DOHH2 (cell line): ENCODE results near the gene SSH2.
A peak's percentile ranks its signal among the peaks of the same experiment; 100 is the strongest.

ENCODE experiments used
- H3F3A ChIP-seq: fragments of 200-600 bp; sonication (generic), shearing (Covaris generic); 2 replicates; pipeline ENCODE4 v1.6.0; 2016; ENCODE audit warnings: antibody characterized with exemption, mild to moderate bottlenecking; ENCODE audit not compliant: control insufficient read depth, insufficient read depth
- H3K27ac ChIP-seq: fragments of 200-600 bp; sonication (generic); 2 replicates; pipeline ENCODE4 v1.5.1; 2014; ENCODE audit warnings: low read depth, mild to moderate bottlenecking, low read length, moderate library complexity
- H3K27me3 ChIP-seq: fragments of 200-600 bp; sonication (generic); 2 replicates; pipeline ENCODE4 v1.6.1; 2014; ENCODE audit warnings: mild to moderate bottlenecking, low read length, mixed read lengths; ENCODE audit not compliant: control insufficient read depth
- H3K36me3 ChIP-seq: fragments of 200-600 bp; sonication (generic); 2 replicates; pipeline ENCODE4 v1.6.1; 2014; ENCODE audit warnings: mild to moderate bottlenecking, low read length, moderate library complexity, mixed read lengths; ENCODE audit not compliant: control insufficient read depth
- H3K4me1 ChIP-seq: fragments of 200-600 bp; sonication (generic); 2 replicates; pipeline ENCODE4 v1.6.1; 2014; ENCODE audit warnings: mild to moderate bottlenecking, low read length, mixed read lengths; ENCODE audit not compliant: control insufficient read depth
- H3K4me2 ChIP-seq: fragments of 200-600 bp; sonication (generic); 2 replicates; pipeline ENCODE4 v1.6.0; 2014; ENCODE audit warnings: mild to moderate bottlenecking, low read length, moderate library complexity
- H3K4me3 ChIP-seq: fragments of 200-600 bp; sonication (generic); 2 replicates; pipeline ENCODE4 v1.5.1; 2014; ENCODE audit warnings: mild to moderate bottlenecking, low read length, mixed read lengths
- H3K79me2 ChIP-seq: fragments of 200-600 bp; sonication (generic); 2 replicates; pipeline ENCODE4 v1.6.1; 2014; ENCODE audit warnings: mild to moderate bottlenecking, low read length, mixed read lengths; ENCODE audit not compliant: control insufficient read depth
- H3K9me2 ChIP-seq: fragments of 200-600 bp; sonication (generic); replicated peaks from 2 replicates; pipeline ENCODE4 v1.6.1; 2014; ENCODE audit warnings: mild to moderate bottlenecking, low read length, mixed read lengths; ENCODE audit not compliant: control insufficient read depth
- H3K9me3 ChIP-seq: fragments of 200-600 bp; sonication (generic); 2 replicates; pipeline ENCODE4 v1.6.1; 2014; ENCODE audit warnings: antibody characterized with exemption, low read length, mixed read lengths; ENCODE audit not compliant: control insufficient read depth, insufficient read depth
- H4K20me1 ChIP-seq: fragments of 200-600 bp; sonication (generic); 2 replicates; pipeline ENCODE4 v1.6.0; 2014; ENCODE audit warnings: low read depth, mild to moderate bottlenecking, antibody characterized with exemption, low read length, moderate library complexity; ENCODE audit not compliant: control insufficient read depth, insufficient read depth
- CTCF ChIP-seq: fragments of 200-600 bp; sonication (generic); IDR thresholded peaks from one replicate; pipeline ENCODE4 v1.5.1; 2014; ENCODE audit warnings: antibody characterized with exemption, mild to moderate bottlenecking, low read depth, low read length; ENCODE audit not compliant: poor library complexity, severe bottlenecking
- EZH2phosphoT487 ChIP-seq: fragments of 200-600 bp; sonication (generic); IDR thresholded peaks from 2 replicates; pipeline ENCODE4 v1.6.1; 2017; ENCODE audit warnings: borderline replicate concordance, mild to moderate bottlenecking, antibody characterized with exemption, low read length, moderate library complexity, mixed read lengths

The SSH2 gene

GRCh38 chr17:29709866-29710519 is 220.0 kb downstream of the SSH2 start:
- H3K79me2 ChIP-seq: peaks cover 29% of the 10 kb centered on the region
- H3K27me3 ChIP-seq: no peaks in the 10 kb centered on the region
- H3K4me3 ChIP-seq: peak overlapping the region; percentile 23; the same call in 1 of the 2 replicates
- H3K9me3 ChIP-seq: no peaks in the 10 kb centered on the region
- H4K20me1 ChIP-seq: no peaks in the 10 kb centered on the region
- H3K4me1 ChIP-seq: peaks cover 79% of the 10 kb centered on the region
- peak overlapping the region; percentile 40 for H3K4me2 ChIP-seq
- H3K27ac ChIP-seq: no peak overlapping the region
- H3K36me3 ChIP-seq: no peaks in the 10 kb centered on the region
- TF ChIP-seq EZH2phosphoT487 (no peak), CTCF (no peak)
- peaks cover 21% of the 10 kb centered on the region for H3F3A ChIP-seq
- H3K9me2 ChIP-seq: no peaks in the 10 kb centered on the region

- Histone ChIP-seq H3K9me3 (no peaks in the 10 kb centered on the region), H3K9me2 (no peaks in the 10 kb centered on the region), H3K36me3 (peaks cover 11% of the 10 kb centered on the region), H3K4me1 (peaks cover 71% of the 10 kb centered on the region), H3K27ac (peak overlapping the region; percentile 90), H3K79me2 (peaks cover 21% of the 10 kb centered on the region), H3K4me2 (peak overlapping the region; percentile 87), H3K4me3 (peak overlapping the region; percentile 62), H3K27me3 (no peaks in the 10 kb centered on the region), H3F3A (peaks cover 25% of the 10 kb centered on the region), H4K20me1 (no peaks in the 10 kb centered on the region)
- TF ChIP-seq CTCF (no peak), EZH2phosphoT487 (no peak)
These were observed 222.8 kb downstream of the SSH2 start for GRCh38 chr17:29707212-29707571.

GRCh38 chr17:29706045-29706431 is 224.0 kb downstream of the SSH2 start:
- peak overlapping the region; percentile 62 for H3K4me3 ChIP-seq
- TF ChIP-seq EZH2phosphoT487 (no peak), CTCF (no peak)
- H3F3A ChIP-seq: peaks cover 25% of the 10 kb centered on the region
- H4K20me1 ChIP-seq: no peaks in the 10 kb centered on the region
- H3K4me1 ChIP-seq: peaks cover 71% of the 10 kb centered on the region
- peak overlapping the region; percentile 90 for H3K27ac ChIP-seq
- peak overlapping the region; percentile 87 for H3K4me2 ChIP-seq
- H3K9me3 ChIP-seq: no peaks in the 10 kb centered on the region
- no peaks in the 10 kb centered on the region for H3K27me3 ChIP-seq
- H3K9me2 ChIP-seq: no peaks in the 10 kb centered on the region
- H3K79me2 ChIP-seq: peaks cover 21% of the 10 kb centered on the region
- H3K36me3 ChIP-seq: peaks cover 11% of the 10 kb centered on the region
